Hindlimb muscle (tissue), 1 donor: ENCODE data around the gene DZIP3. TPM values are rescaled to one million over a fixed set of nuclear protein-coding genes. Genes with fewer than 3 reads are reported as not detected.
"Not testable (repeated sequence)": the region's sequence is repeated elsewhere in the genome, so short reads cannot be mapped to it uniquely, and the experiment has no call there.

Experiments used
- DNase-seq: peaks from one replicate; pipeline ENCODE4 v3.0.0-alpha.2; 2013
- polyA plus RNA-seq: library from polyadenylated mRNA; unstranded; fragments of 120-200 nt; gene quantifications from one replicate; pipeline ENCODE4 v1.2.1, GENCODE V29; 2013; ENCODE audit not compliant: insufficient read length

Gene DZIP3
- polyA plus RNA-seq, 1 donor: 17.8 TPM

DNA sequence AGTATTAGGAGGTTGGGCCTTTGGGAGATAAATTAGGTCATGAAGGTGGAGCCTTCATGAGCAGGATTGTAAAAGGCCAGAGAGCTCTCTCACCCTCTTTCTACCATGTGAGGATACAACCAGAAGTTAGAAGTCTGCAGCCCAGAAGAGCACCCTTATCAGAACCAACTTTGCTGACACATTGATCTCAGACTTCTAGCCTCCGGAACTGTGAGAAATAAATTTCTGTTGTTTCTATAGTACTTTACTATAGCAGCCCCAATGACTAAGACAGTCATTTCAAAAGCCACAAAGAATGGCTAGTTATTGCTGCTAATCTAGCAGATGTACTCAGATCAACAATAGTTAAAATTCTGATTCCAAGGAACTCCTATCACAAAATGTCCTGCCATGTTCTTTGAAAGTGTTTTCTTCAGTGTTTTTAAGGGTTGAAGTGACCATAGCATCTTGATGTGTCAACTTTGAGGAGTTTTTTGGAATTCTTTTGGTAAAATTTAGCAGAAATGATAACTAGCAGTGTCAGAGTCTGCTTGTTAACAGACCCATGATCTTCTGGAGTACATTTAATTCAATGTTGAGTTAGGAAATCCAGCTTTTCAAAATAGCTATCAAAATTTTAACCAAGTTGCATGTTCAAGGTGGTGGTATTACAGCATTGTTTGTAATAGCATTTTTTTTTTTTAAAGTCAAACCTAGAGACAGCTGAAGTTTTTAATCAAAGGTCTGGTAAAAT is 10.3 kb downstream of the DZIP3 start:
- no peak for DNase-seq

DNA sequence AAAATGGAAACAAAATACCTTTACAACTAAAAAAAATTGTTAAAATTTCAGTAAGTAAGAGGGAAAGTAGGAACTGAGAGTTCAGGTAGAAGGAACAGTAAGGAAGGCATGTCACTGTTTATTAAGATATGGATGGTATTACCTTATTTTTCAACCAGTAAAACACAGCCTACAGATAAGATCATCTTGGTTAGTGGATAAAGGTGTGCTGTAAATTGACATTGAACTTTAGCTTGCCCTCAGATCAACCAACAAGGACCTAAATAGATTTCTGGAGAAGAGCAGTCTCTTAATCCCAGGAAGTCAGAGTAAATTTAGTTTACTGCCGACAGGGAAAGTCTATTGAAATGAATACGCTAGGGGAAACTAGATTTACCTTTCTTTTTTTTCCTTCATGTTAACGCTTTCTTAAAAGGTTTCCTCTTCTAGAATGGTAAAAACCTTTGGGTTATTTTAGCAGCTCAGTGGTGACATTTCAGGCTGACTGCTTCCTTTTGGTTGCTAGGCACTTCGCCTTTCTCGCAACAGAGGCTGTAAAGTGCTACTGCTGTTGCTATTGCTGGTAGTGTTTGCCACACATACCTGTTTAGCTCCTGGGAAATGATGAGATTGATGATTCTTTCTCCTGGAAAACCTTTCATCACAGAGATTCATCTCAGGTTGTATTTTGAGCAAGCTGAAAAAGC is 12.9 kb downstream of the DZIP3 start:
- DNase-seq: no peak

DNA sequence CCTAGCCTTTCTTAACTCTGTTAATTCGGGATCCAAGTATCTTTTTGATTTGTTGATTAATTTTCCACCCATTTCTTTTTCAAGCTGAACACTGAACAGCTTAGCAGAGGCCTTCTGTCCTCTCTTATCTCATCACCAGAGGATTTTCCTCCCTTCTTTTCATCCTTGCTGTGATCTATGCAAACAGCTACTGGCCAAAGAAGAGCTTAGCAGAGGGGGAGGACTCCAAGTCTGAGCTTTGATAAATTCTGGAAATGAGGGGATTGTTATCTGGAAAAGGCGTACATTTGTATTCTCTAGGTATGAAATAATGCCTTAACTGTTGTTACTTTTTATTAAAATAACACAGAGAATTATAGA is 13.4 kb downstream of the DZIP3 start:
- no peak for DNase-seq

DNA sequence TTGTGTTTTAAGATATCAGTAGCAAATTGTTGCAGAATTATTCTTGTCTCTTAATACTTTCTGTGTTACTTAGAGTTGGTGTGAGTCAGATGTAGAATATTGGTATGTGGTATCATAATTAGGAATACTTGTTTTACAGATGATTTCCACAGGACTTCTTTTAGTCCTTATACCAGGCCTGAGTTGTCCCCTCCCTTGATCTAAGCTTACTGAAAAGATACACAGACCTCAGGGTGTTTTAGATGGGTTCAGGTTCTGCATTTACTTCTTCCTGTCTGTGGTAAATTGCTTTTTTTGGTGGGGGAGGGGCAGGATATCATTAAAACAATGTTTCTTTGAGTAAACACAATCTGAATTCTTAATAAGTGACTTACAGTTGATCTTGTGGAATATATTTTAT is 14.2 kb downstream of the DZIP3 start:
- no peak for DNase-seq

DNA sequence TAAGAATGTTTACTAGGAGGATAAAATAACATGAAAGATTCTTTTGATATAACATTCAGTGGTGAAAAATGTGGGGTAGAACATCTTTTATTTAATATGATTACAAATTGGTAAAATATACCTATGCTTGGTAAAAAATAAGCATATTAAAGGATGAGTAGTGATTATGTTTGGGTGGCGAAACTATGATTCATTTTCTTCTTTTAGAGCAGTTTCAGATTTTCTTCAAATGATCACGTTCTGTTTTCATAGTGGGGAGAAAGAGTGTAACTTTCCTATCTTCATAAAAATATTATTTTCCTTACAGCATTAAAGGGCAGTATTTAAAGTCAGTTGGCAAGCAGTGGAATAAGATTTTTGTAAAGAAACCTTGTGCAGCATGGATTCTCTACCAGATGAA is 15.5 kb downstream of the DZIP3 start:
- DNase-seq: no peak

DNA sequence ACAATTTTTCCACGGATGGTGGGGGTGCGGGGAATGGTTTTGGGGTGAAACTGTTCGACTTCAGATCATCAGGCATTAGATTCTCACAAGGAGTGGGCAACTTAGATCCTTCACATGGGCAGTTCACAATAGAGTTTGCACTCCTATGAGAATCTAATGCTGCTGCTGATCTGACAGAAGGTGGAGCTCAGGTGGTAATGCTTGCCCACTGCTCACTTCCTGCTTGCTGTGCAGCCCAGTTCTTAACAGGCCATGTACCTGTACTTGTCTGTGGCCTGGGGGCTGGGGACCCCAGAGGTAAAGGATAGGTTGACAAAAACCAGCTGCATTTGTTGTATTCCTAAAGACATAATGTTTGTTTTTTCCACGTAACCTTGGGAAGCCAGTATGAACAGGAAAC is 16.0 kb downstream of the DZIP3 start:
- no peak for DNase-seq

DNA sequence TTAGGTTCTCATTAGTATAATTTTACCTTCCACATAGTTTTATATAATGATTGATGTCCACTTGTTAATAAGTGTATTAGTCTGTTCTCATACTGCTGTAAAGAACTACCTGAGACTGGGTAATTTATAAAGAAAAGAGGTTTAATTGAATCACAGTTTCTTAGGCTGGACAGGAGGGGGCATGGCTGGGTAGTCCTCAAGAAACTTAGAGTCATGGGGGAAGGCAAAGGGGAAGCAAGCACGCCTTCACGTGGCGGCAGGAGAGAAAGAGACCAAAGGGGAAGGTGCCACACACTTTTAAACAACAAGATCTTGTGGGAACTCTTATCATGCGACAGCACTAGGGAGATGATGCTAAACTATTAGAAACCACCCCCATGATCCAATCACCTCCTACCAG is 19.2 kb downstream of the DZIP3 start:
- no peak for DNase-seq

DNA sequence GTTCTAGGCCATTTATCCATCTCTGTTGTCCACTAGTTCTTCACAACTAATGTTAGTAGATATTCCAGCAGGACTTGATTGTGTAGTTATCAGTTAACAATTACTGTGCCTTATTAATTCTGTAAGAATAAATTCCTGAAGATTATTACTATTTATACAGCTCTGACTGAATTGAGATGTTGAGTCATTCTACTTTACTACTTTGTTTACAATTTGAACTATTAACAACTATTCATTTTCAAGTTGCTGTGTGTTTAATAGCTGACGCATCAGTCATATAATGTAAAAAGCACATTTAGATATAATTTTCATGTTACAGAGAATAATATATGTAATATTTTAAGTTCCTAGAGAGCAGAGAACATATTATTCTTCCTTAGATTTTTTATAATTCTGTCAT is 21.1 kb downstream of the DZIP3 start:
- no peak for DNase-seq

DNA sequence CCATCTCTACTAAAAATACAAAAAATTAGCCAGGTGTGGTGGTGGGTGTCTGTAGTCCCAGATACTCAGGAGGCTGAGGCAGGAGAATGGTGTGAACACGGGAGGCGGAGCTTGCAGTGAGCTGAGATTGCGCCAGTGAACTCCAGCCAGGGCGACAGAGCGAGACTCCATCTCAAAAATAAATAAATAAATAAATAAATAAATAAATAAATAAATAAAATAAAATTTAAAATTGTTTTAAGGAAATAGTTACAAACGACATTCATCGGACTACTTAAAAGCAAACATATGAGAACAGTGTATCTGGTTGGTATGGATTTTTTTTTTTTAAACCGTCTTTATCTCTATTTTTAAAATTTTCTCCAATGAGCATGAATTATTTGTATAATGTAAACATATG is 26.6 kb downstream of the DZIP3 start:
- not testable (repeated sequence) for DNase-seq

DNA sequence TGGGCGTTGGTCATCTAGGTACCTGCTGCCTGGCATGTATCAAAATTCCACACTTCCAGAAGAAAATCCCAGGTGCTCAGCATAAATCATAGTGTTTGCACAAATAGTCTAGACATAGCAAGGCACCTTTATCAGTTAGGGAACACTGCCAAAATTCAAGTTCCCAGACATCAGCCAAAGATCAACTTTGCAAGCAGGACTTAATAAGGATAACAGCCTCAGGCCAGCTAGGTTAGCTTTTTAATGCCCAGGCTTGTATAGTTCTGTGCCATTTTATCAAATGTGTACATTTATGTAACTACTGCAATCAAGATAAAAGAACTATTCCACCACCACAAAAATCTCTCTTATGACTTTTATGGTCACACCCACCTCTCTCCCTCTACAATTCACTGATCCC is 30.7 kb downstream of the DZIP3 start:
- DNase-seq: no peak

DNA sequence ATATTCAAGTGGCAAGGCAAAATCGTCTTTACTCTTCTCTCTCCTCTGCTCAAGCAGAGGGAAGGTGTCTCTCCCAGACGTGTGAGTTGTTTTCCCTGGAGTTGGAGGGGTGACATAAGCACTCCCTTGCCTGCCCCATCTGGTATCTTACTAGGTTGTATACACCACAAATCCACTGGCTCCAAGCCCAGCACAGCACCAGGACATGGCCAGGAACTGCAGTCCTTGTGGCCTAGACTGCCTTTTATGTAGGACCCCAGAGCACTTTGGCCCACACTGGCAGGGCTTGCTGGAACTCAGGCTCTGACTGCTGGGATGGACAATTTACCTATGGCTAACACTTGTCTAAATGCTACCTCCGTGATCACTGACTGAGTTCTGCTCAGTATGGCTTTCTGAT is 34.0 kb downstream of the DZIP3 start:
- DNase-seq: no peak

DNA sequence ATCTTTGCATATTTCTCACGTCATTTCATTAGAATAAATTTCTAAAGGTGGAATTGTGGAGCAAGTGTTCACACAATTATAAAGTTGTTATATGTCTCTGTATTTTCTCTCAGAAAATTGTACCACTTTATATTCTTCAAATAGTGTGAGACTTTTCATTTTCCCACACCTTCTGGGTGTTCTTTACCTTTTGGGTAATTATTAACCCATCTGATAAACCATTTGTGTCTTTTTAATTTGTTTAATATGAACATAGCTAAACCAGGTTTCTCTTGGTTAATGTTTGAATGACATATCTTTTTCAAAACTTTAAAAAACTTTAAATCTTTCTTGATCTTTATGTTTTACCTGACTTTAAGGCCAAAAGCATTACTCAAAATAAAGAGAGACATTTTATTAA is 40.5 kb downstream of the DZIP3 start:
- DNase-seq: no peak

DNA sequence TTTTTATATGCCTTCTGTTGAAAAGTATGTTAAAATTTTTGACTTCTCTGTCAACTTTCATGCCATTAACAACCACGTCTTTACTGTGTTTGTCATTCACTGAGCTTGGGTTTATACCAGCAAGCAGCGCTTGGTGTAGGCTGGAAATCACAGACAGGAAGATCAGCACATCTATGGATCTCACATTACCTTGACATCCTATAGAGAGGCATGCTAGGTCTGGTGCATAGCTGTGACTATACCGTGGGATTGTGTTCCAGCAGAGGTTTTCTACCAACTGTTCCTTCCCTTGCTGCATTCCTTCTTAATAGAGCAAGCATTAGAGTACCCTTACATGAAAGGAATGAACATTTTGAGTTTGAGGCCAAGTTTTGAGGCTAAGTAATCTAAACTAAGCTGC is 53.0 kb downstream of the DZIP3 start:
- DNase-seq: no peak

DNA sequence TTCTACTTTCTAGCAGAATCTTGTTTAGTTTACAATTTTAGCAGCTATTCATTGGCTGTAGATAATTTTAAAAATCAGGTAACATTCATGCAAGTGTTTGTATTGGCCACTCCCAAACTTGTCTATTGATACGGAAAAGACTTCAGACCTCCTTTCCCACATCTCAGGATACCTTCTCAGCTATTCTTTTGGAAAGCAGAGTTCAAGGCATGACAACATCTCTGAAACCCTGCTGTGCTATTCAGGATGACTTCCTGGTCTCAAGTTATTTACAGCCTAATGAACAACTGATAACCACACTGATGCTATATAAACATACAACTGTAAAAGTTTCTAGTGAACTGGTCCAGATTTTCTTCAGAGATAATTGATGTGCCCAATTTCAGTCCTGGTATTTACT is 55.8 kb downstream of the DZIP3 start:
- no peak for DNase-seq

DNA sequence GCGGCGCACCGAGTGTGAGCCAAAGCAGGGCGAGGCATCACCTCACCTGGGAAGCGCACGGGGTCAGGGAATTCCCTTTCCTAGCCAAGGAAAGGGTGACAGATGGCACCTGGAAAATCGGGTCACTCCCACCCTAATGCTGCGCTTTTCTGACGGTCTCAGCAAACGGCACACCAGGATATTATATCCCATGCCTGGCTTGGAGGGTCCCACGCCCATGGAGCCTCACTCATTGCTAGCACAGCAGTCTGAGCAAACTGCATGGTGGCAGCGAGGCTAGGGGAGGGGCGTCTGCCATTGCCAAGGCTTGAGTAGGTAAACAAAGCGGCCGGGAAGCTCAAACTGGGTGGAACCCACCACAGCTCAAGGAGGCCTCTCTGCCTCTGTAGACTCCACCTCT is 66.1 kb downstream of the DZIP3 start:
- not testable (repeated sequence) for DNase-seq

DNA sequence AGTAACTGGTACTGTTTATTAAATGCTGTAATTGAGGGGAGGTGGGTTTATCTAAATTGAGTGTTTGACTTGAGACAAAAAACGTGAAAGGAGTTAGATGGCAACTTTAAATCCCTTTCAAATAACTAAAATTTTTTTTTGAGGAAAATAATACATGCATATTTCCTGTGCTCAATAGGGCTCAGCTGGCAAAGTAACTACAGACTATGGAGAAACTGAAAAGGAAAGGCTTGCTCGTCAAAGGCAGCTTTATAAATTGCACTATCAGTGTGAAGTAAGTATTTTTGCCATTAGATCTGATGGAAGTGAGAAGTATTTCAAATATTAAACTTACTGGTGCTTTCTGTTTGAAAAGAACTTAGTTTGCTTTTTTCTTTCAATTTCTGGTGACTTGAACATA is 72.2 kb downstream of the DZIP3 start:
- no peak for DNase-seq

DNA sequence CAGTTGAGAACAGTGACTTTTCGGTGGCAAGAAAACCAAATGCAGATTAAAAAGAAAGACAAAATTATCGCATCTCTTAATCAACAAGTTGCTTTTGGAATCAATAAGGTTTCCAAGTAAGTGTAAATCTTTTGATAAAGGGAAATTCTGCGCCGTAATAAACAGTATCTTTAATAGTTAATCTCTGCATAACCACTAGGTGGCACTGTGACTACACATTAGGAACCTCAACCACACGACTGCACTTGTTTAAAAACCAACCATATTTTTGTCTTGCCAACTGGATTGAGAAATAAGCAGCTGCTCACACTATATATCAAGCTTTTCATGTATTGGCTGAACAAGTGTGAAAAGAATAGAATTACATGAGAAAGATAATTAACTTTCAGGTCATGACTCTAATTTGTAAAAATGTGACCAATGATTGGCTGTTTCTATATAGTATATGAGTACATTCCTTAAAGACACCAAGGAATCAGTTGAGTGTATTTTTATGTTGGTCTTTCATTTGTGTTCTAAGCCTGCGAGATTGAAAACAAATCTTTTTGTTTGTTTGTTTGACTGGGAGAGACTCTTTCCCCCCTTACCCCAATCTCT is 72.7 kb downstream of the DZIP3 start:
- DNase-seq: peak; percentile 65

DNA sequence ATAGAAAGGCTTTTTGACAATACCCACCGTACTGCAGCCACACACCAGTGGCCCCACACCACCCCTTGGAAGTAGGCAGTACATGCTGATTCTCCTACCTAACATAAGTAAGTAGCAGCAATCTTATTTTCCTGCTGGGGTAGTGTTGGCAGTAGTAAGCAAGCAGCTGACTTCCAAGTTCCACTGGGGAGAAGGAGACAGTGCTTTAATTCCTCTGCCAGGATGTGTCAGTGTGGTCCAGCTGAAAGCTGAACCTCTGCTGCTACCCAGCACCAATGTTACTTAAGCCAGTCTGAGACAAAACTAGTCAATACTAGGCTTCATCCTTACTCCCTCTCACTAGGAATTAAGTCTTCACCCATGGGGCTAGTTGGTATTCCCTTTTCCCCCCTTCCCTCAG is 74.7 kb downstream of the DZIP3 start:
- no peak for DNase-seq

DNA sequence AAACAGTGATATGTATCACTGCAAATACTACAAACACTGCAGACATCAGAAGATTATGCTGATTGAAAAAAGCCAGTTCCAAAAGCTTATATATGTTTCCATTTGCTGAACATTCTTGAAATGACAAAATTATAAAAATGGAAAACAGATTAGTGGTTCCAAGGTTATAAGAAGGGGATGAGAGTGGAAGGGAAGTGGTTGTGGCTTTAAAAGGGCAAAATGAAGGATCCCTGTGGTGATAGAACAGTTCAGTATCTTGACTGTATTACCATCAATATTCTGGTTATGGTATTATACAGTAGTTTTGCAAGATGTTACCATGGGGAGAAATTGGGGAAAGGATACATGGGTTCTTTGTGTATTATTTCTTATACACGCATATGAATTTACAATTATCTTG is 77.8 kb downstream of the DZIP3 start:
- DNase-seq: no peak

DNA sequence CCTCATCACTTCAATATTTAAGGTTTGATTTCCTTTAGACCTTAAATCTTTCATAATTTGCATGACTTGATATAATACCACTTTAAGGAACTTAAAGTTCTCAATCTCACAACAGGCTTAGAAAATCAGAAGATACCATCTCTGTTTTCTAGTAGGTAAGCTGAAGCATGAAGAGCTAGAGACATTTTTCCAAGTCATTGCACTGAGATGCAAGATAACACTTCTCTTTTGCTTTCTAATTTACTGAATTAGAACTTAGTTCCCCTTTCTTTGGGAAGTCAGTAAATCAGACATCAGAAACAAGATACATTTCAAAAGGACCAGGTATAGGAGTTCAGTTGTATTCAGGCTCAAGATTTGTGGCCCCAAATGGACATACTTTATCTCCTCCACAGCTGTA is 79.7 kb downstream of the DZIP3 start:
- DNase-seq: no peak

DNA sequence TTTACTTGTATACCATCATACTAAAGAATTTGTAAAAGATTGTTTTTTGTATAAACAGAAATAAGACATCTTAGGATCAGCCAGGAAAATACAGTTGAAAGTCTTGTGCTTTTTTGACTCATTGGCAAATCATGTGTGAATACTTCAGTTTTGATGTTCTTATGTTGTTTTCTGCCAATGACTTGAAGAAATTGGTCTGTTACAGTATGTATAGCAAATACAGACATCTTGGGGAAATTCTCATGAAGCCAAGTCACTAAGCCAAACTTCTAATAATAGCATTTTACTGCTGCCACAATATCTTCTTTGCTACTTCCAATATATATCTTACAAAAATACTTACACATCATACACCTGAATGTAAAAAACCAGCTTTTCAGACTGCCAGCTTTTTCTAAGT is 83.2 kb downstream of the DZIP3 start:
- DNase-seq: no peak

DNA sequence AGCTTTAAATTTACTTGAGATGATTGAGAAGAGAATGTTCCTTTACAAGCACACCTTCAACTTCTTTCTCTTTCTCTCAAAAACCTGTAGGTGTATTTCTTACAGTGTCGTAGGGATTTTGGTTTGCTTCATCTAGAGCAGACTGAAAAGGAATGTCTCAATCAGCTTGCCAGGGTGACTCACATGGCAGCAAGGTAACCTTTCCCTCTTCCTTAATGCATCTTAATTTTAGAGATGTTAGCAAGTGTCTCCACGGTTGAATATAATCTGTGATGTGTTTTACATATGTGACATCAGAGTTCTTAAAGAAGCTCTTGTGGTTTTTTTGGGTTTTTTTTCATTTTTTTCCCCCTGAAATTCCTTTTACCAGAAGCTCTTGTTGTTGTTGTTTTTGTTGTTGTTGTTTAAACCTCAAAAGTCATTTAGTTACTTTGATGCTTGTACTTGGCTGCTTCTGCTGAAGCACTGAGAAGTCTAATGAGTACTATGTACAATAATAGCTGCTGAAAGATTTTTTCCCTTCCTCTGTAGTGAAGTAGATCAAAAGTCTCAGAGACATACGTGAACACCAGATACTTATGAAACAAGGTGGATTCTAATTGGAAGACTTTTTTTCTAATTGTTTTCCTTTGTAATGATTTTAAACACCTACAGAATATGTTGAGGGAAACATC is 84.6 kb downstream of the DZIP3 start:
- no peak for DNase-seq

DNA sequence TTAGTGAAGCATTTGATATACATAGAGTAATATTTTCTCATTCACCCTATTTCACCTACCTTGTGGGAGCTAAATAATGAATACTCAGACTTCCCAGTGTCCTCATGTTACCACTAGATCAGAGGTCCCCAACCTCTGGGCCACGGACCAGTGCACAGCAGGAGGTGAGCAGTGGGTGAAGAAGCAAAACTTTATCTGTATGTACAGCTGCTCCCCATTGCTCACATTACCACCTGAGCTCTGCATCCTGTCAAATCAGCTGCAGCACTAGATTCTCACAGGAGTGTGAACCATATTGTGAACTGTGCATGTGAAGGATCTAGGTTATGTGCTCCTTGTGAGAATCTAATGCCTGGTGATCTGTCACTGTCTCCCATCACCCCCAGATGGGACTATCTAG is 88.3 kb downstream of the DZIP3 start:
- DNase-seq: no peak

DNA sequence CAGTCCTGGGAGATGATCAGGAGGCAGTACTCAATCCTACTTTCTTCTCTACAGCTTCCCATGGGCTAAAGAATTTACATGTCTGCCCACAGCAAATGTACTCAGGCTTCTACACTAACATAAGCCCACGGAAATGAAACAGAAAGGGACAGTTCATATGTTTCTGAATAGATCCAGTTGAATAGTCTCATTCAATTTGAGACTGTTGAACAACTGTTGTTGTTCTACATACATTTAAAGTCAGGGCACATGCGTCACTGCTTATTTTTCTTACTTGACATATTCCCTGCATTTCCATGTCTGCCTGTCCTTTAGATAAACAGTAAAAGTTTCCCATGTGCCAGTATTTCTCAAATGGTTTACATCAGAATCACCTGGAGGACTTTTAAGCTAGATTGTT is 102.8 kb downstream of the DZIP3 start:
- not testable (repeated sequence) for DNase-seq
